GM23338 (cell line): ENCODE data around the gene IDH3A. TPM values are rescaled to one million over a fixed set of nuclear protein-coding genes. Genes with fewer than 3 reads are reported as not detected.

Source experiments
- ATAC-seq: fragments of 200-7000 bp; cut with Tn5 transposase; 3 replicates; pipeline ENCODE4 v1.9.1; 2020
- DNase-seq: peaks from one replicate; pipeline ENCODE4 v3.0.0-alpha.2; 2015; ENCODE audit warnings: low spot score
- H2AFZ ChIP-seq: fragments of 200-600 bp; sonication (generic); 2 replicates; pipeline ENCODE4 v1.8.0; 2016; ENCODE audit warnings: antibody characterized with exemption, mild to moderate bottlenecking, moderate library complexity
- H3F3A ChIP-seq: fragments of 200-600 bp; sonication (generic); replicated peaks from 2 replicates; pipeline ENCODE4 v1.8.0; 2017; ENCODE audit warnings: antibody characterized with exemption, mixed run types, low read depth
- H3K27ac ChIP-seq: fragments of 200-600 bp; sonication (generic); 2 replicates; pipeline ENCODE4 v1.6.1; 2016; ENCODE audit warnings: low read depth
- H3K27me3 ChIP-seq: fragments of 200-600 bp; sonication (generic); 2 replicates; pipeline ENCODE4 v1.8.0; 2016; ENCODE audit warnings: mild to moderate bottlenecking, mixed run types, moderate library complexity; ENCODE audit not compliant: insufficient read depth
- H3K36me3 ChIP-seq: fragments of 200-600 bp; sonication (generic); 2 replicates; pipeline ENCODE4 v1.8.0; 2016; ENCODE audit warnings: mild to moderate bottlenecking; ENCODE audit not compliant: insufficient read depth
- H3K4me1 ChIP-seq: fragments of 200-600 bp; sonication (generic); 2 replicates; pipeline ENCODE4 v1.8.0; 2016; ENCODE audit warnings: mild to moderate bottlenecking, moderate library complexity; ENCODE audit not compliant: insufficient read depth
- H3K4me2 ChIP-seq: fragments of 200-600 bp; sonication (generic); 2 replicates; pipeline ENCODE4 v1.7.1; 2017; ENCODE audit warnings: mixed run types
- H3K4me3 ChIP-seq: fragments of 200-600 bp; sonication (generic); 2 replicates; pipeline ENCODE4 v1.6.1; 2016; ENCODE audit warnings: mixed run types
- H3K79me2 ChIP-seq: fragments of 200-600 bp; sonication (generic); replicated peaks from 2 replicates; pipeline ENCODE4 v1.8.0; 2017; ENCODE audit warnings: mild to moderate bottlenecking; ENCODE audit not compliant: insufficient read depth
- H3K9me2 ChIP-seq: fragments of 200-600 bp; sonication (generic); 2 replicates; pipeline ENCODE4 v1.8.0; 2017; ENCODE audit not compliant: insufficient read depth
- H4K20me1 ChIP-seq: fragments of 200-600 bp; sonication (generic); replicated peaks from 2 replicates; pipeline ENCODE4 v1.8.0; 2017; ENCODE audit warnings: mild to moderate bottlenecking; ENCODE audit not compliant: insufficient read depth
- H3K27ac Mint-ChIP-seq: 2 replicates; pipeline ENCODE4 v1.8.0; 2020; ENCODE audit warnings: inconsistent platforms, mild to moderate bottlenecking, moderate library complexity, mixed read lengths
- H3K27me3 Mint-ChIP-seq: 3 replicates; pipeline ENCODE4 v1.8.0; 2022; ENCODE audit warnings: low read depth, mild to moderate bottlenecking, moderate library complexity, mixed read lengths, inconsistent platforms; ENCODE audit not compliant: insufficient read depth, poor library complexity
- H3K36me3 Mint-ChIP-seq: 3 replicates; pipeline ENCODE4 v1.8.0; 2021; ENCODE audit warnings: low read depth, mild to moderate bottlenecking, inconsistent platforms, moderate library complexity, mixed read lengths
- H3K4me1 Mint-ChIP-seq: 3 replicates; pipeline ENCODE4 v1.8.0; 2020; ENCODE audit warnings: mild to moderate bottlenecking, inconsistent platforms, mixed read lengths
- H3K4me3 Mint-ChIP-seq: 3 replicates; pipeline ENCODE4 v1.8.0; 2021; ENCODE audit warnings: moderate library complexity, mild to moderate bottlenecking, inconsistent platforms, mixed read lengths
- H3K9me3 Mint-ChIP-seq: 3 replicates; pipeline ENCODE4 v1.8.0; 2020; ENCODE audit warnings: moderate library complexity, mild to moderate bottlenecking, inconsistent platforms, mixed read lengths
- CREB1 ChIP-seq: fragments of 250-450 bp; sonication (Bioruptor Pico); IDR thresholded peaks from 2 replicates; pipeline ENCODE4 v1.5.0; 2020; ENCODE audit warnings: low read depth, mild to moderate bottlenecking, moderate library complexity
- EZH2 ChIP-seq: fragments of 200-600 bp; sonication (generic); IDR thresholded peaks from one replicate; pipeline ENCODE4 v1.8.0; 2017; ENCODE audit warnings: antibody characterized with exemption, mild to moderate bottlenecking, low read depth; ENCODE audit not compliant: unreplicated experiment
- EZH2phosphoT487 ChIP-seq: fragments of 200-600 bp; sonication (generic); IDR thresholded peaks from one replicate; pipeline ENCODE4 v1.8.1; 2018; ENCODE audit warnings: antibody characterized with exemption; ENCODE audit not compliant: unreplicated experiment
- JUNB ChIP-seq: IDR thresholded peaks from one replicate; pipeline ENCODE4 v1.6.1; 2016; ENCODE audit warnings: antibody characterized with exemption; ENCODE audit not compliant: unreplicated experiment
- POLR2AphosphoS5 ChIP-seq: IDR thresholded peaks from 2 replicates; pipeline ENCODE4 v1.6.1; 2016; ENCODE audit warnings: antibody characterized with exemption, low read depth
- STAT1 ChIP-seq: IDR thresholded peaks from one replicate; pipeline ENCODE4 v1.6.1; 2016; ENCODE audit warnings: antibody characterized with exemption; ENCODE audit not compliant: unreplicated experiment
- ZNF114 ChIP-seq: fragments of 250-450 bp; sonication (Bioruptor Pico); IDR thresholded peaks from 2 replicates; pipeline ENCODE4 v1.5.0; 2020; ENCODE audit warnings: mild to moderate bottlenecking, moderate library complexity
- ZNF331 ChIP-seq: fragments of 250-450 bp; sonication (Bioruptor Pico); IDR thresholded peaks from 2 replicates; pipeline ENCODE4 v1.5.0; 2020; ENCODE audit warnings: low read depth, mild to moderate bottlenecking, moderate library complexity
- polyA plus RNA-seq: library from polyadenylated mRNA; unstranded; fragments of >200 nt; fragmentation: Nextera tagmentation; extraction: Ambion mirVana; gene quantifications from 2 replicates; pipeline ENCODE4 v1.2.1, GENCODE V29; 2016
- total RNA-seq: library from RNA; depleted of rRNA; stranded (reverse); fragments of >200 nt; shearing (Covaris generic); gene quantifications from 2 replicates; pipeline ENCODE4 v1.2.3, GENCODE V29; 2014
- TF ChIP-seq, protein P1 (sequence below): fragments of 250-450 bp; sonication (Bioruptor Pico); IDR thresholded peaks from 2 replicates; pipeline ENCODE4 v1.5.0; 2020; ENCODE audit warnings: mild to moderate bottlenecking, moderate library complexity
- TF ChIP-seq, protein P2 (sequence below): IDR thresholded peaks from 2 replicates; pipeline ENCODE4 v1.6.1; 2016; ENCODE audit warnings: antibody characterized with exemption

IDH3A gene
- total and polyA plus RNA-seq, 2 experiments from 2014 or later, result 24.1 to 41.6 TPM

DNA sequence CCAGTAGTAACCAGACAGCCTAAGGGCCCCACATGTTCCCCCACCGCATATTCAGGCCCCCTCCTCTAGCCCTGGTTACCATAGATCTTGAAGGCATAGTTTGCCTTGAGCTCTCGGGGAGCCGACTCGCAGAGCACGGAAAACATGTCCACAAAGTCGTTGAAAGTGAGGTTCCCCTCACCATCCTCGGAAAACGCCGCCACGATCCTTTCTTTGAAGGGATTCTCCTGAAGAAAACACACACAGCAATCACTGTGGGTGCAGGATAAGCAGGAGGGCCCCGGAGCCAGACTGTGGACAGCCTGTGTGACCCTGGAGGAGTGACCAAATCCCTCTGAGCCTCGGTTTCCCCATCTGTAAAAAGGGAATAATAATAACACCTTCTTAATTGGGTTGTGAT, 40.0 kb upstream of the IDH3A start (continued):
- TF ChIP-seq, protein P1, sequence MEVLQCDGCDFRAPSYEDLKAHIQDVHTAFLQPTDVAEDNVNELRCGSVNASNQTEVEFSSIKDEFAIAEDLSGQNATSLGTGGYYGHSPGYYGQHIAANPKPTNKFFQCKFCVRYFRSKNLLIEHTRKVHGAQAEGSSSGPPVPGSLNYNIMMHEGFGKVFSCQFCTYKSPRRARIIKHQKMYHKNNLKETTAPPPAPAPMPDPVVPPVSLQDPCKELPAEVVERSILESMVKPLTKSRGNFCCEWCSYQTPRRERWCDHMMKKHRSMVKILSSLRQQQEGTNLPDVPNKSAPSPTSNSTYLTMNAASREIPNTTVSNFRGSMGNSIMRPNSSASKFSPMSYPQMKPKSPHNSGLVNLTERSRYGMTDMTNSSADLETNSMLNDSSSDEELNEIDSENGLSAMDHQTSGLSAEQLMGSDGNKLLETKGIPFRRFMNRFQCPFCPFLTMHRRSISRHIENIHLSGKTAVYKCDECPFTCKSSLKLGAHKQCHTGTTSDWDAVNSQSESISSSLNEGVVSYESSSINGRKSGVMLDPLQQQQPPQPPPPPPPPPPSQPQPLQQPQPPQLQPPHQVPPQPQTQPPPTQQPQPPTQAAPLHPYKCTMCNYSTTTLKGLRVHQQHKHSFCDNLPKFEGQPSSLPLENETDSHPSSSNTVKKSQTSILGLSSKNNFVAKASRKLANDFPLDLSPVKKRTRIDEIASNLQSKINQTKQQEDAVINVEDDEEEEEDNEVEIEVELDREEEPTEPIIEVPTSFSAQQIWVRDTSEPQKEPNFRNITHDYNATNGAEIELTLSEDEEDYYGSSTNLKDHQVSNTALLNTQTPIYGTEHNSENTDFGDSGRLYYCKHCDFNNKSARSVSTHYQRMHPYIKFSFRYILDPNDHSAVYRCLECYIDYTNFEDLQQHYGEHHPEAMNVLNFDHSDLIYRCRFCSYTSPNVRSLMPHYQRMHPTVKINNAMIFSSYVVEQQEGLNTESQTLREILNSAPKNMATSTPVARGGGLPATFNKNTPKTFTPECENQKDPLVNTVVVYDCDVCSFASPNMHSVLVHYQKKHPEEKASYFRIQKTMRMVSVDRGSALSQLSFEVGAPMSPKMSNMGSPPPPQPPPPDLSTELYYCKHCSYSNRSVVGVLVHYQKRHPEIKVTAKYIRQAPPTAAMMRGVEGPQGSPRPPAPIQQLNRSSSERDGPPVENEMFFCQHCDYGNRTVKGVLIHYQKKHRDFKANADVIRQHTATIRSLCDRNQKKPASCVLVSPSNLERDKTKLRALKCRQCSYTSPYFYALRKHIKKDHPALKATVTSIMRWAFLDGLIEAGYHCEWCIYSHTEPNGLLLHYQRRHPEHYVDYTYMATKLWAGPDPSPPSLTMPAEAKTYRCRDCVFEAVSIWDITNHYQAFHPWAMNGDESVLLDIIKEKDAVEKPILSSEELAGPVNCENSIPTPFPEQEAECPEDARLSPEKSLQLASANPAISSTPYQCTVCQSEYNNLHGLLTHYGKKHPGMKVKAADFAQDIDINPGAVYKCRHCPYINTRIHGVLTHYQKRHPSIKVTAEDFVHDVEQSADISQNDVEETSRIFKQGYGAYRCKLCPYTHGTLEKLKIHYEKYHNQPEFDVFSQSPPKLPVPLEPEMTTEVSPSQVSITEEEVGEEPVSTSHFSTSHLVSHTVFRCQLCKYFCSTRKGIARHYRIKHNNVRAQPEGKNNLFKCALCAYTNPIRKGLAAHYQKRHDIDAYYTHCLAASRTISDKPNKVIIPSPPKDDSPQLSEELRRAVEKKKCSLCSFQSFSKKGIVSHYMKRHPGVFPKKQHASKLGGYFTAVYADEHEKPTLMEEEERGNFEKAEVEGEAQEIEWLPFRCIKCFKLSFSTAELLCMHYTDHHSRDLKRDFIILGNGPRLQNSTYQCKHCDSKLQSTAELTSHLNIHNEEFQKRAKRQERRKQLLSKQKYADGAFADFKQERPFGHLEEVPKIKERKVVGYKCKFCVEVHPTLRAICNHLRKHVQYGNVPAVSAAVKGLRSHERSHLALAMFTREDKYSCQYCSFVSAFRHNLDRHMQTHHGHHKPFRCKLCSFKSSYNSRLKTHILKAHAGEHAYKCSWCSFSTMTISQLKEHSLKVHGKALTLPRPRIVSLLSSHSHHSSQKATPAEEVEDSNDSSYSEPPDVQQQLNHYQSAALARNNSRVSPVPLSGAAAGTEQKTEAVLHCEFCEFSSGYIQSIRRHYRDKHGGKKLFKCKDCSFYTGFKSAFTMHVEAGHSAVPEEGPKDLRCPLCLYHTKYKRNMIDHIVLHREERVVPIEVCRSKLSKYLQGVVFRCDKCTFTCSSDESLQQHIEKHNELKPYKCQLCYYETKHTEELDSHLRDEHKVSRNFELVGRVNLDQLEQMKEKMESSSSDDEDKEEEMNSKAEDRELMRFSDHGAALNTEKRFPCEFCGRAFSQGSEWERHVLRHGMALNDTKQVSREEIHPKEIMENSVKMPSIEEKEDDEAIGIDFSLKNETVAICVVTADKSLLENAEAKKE (CRISPR knock-in tag), result no peak
- TF ChIP-seq STAT1, result no peak
- no peak for TF ChIP-seq EZH2phosphoT487
- no peak for TF ChIP-seq CREB1 (CRISPR knock-in tag)
- no peak for TF ChIP-seq ZNF114
- TF ChIP-seq POLR2AphosphoS5, result no peak

DNA sequence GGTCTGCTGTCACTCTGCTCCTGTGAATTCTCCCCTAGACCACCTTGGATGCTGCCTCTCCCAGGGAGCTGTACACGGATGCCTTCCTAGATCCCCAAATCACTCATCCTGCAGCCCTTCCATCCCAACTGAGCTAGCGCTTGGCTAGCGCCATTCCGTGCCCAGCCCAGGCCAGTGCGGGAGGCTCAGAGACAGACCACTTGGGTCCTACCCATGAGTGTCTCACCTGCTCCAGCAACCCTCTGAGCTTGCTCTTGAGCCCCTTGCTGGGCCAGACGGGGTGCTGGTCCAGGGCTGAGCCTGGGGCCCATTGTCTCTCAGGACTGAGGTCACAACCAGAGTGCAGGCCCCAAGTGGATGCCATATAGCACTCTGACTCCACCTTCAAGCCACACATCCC, 39.1 kb upstream of the IDH3A start:
- ATAC-seq (no peak), DNase-seq (no peak)
- Histone ChIP-seq H2AFZ (no peak overlapping the region), H3K9me2 (no peaks in the 10 kb centered on the region), H3K4me3 (no peak overlapping the region), H3K79me2 (no peaks in the 10 kb centered on the region), H3K27me3 (no peaks in the 10 kb centered on the region), H3K4me2 (no peak overlapping the region), H3K4me1 (peaks cover 8% of the 10 kb centered on the region; the same call in 1 of the 2 replicates), H4K20me1 (no peaks in the 10 kb centered on the region), H3F3A (no peaks in the 10 kb centered on the region), H3K36me3 (no peaks in the 10 kb centered on the region), H3K27ac (no peak overlapping the region)
- Mint-ChIP-seq H3K4me3 (no peak overlapping the region), H3K27me3 (peaks cover 12% of the 10 kb centered on the region), H3K36me3 (peaks cover 10% of the 10 kb centered on the region; the same call in 2 of the 3 replicates), H3K9me3 (no peaks in the 10 kb centered on the region; the same call in 2 of the 3 replicates), H3K4me1 (peaks cover 8% of the 10 kb centered on the region), H3K27ac (no peak overlapping the region; the same call in 1 of the 2 replicates)
- no peak for TF ChIP-seq ZNF331 (CRISPR knock-in tag)
- TF ChIP-seq CREB1 (CRISPR knock-in tag), result no peak
- no peak for TF ChIP-seq STAT1
- no peak for TF ChIP-seq EZH2phosphoT487
- TF ChIP-seq EZH2, result no peak
- TF ChIP-seq JUNB, result no peak
- TF ChIP-seq, protein P2, sequence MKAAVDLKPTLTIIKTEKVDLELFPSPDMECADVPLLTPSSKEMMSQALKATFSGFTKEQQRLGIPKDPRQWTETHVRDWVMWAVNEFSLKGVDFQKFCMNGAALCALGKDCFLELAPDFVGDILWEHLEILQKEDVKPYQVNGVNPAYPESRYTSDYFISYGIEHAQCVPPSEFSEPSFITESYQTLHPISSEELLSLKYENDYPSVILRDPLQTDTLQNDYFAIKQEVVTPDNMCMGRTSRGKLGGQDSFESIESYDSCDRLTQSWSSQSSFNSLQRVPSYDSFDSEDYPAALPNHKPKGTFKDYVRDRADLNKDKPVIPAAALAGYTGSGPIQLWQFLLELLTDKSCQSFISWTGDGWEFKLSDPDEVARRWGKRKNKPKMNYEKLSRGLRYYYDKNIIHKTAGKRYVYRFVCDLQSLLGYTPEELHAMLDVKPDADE, result no peak
